ENCODE results near the gene ADCY2.

The ADCY2 gene

DNA sequence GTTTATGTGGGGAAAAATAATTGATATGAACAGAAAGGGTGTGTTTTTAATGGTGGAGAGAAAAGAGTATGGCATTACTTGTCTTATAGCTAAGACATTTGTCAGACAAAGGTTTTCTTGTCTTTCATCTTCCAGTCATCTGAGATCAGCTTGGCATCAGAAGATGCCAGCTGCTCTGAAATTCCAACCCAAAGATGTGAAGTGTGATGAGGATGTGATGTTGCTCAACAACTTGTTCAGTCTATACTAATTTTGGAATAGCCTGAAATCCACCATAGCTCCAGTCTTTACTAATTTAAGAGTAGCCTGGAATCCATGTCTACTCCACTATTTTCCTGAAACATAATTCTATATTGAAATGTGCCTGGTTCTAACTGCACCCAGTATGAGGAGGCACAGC lies 272.7 kb downstream of the ADCY2 start:
- H3K4me3 ChIP-seq (ENCODE audit: low read depth, low read length) = no peak overlapping the region
- TF ChIP-seq, protein P1, sequence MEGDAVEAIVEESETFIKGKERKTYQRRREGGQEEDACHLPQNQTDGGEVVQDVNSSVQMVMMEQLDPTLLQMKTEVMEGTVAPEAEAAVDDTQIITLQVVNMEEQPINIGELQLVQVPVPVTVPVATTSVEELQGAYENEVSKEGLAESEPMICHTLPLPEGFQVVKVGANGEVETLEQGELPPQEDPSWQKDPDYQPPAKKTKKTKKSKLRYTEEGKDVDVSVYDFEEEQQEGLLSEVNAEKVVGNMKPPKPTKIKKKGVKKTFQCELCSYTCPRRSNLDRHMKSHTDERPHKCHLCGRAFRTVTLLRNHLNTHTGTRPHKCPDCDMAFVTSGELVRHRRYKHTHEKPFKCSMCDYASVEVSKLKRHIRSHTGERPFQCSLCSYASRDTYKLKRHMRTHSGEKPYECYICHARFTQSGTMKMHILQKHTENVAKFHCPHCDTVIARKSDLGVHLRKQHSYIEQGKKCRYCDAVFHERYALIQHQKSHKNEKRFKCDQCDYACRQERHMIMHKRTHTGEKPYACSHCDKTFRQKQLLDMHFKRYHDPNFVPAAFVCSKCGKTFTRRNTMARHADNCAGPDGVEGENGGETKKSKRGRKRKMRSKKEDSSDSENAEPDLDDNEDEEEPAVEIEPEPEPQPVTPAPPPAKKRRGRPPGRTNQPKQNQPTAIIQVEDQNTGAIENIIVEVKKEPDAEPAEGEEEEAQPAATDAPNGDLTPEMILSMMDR (IDR thresholded peaks at IDR 0.05; ENCODE audit: low read depth, low read length, missing control alignments) = no peak
- no peak for DNase-seq (ENCODE audit: low read depth)

DNA sequence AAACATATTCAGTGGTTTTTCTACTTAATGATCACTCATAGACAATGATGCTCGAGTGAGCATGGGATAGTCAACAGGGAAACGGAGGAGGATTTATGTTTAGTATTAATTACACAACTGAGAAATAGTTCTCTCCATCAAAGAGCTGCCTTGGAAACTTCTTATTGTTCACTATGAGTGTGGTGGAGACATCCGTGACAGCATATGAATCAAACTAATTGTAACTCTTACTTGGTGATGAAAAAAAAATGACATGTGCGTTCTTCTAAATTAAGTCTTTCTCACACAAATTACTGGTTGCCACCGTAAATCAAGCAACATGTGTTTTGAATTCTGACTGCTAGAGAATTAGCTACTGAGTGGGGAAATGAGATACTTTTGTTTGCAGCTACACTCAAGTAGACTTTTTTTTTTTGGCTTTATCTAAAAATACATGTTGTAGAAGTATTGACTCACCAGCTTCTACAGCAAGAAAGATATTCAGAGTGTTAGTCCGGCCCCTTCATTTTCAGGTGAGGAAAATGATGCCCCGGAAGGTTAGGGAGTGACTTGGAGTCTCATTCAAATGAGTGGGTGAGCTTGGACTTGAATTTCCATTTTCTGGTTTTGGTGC lies 275.5 kb downstream of the ADCY2 start:
- no peak for DNase-seq (ENCODE audit: low read depth)
- no peak overlapping the region for H3K4me3 ChIP-seq (ENCODE audit: low read depth, low read length)
- TF ChIP-seq, protein P1 (IDR thresholded peaks at IDR 0.05; ENCODE audit: low read depth, low read length, missing control alignments) = no peak

DNA sequence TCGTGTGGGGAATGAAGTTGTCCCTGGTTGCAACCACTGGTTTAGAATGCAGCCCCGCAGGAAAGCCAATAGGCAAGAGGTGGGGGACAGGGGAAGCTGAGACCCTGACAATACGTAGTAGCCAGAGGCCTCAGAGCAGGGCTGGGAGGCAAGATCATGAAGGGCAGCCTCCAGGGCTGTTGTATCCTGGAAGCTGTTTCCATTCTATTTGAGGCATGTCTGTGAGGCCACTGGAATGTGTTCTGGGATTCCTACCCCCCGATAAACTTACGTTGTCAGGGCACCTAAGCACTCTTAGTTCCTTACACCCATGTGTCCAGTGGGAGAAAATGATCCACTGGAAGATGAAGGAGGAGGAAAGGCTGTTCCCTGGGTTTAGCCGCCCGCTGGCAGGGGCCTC lies 277.7 kb downstream of the ADCY2 start:
- H3K4me3 ChIP-seq (ENCODE audit: low read depth, low read length) = no peak overlapping the region
- TF ChIP-seq, protein P1 (IDR thresholded peaks at IDR 0.05; ENCODE audit: low read depth, low read length, missing control alignments) = no peak
- no peak for DNase-seq (ENCODE audit: low read depth)

DNA sequence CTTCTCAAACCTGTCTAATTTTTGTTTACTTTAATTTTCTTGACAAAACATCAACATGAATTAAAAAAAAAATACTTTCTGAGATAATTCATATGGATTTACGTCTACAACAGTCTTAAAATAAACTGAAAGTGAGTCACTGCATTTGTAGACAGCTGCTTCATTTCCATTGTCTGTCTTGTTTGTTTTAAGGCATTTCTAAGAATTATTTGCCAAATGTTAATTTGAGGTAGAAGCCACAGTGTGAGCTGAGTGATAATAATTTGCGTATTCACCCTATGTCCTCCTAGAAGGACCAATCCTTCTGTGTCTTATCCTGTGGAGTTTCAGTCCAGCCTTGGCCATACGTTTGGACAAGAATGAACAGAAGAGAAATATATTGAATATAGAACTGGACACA lies 280.5 kb downstream of the ADCY2 start:
- TF ChIP-seq, protein P1 (IDR thresholded peaks at IDR 0.05; ENCODE audit: low read depth, low read length, missing control alignments) = no peak
- no peak overlapping the region for H3K4me3 ChIP-seq (ENCODE audit: low read depth, low read length)
- no peak for DNase-seq (ENCODE audit: low read depth)

DNA sequence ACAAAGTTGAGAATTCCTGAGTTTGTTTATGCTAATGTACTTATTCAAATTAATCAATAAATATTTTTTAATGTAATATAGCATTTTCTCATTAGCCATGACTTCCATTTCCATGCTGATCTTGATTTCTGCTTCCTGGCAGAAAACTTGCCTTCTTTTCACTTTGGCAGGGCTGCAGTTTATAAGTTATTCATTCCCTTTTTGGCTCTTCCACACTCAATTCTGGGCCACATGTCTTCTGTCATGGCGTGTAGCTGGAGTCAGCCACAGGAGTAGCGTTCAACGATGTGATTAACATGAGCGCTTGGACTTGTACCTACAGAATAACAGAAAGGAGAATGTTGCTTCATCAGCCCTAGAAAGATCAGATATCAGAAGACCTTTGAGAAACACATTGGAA lies 282.1 kb downstream of the ADCY2 start:
- TF ChIP-seq, protein P1 (IDR thresholded peaks at IDR 0.05; ENCODE audit: low read depth, low read length, missing control alignments) = no peak
- no peak for DNase-seq (ENCODE audit: low read depth)
- H3K4me3 ChIP-seq (ENCODE audit: low read depth, low read length) = no peak overlapping the region

DNA sequence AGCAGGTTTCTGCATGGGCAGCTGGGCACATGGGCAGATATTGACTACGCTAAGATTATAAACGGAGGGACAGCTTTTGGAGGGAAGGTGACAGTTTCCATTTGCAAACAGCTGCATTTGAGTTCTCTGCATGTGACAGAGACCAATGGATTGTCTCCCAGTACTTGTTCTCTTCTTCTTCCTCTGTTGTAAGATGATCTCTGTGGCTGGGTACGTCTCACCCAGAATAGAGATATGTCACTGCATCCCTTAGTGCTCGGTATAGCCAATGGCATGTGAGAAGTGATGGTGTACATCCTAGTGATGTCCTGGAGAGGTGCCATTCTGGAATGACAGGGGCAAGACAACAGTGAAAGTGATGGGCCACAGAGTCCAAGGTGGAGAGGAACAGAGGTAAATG lies 283.7 kb downstream of the ADCY2 start:
- TF ChIP-seq, protein P1 (IDR thresholded peaks at IDR 0.05; ENCODE audit: low read depth, low read length, missing control alignments) = no peak
- H3K4me3 ChIP-seq (ENCODE audit: low read depth, low read length) = no peak overlapping the region
- no peak for DNase-seq (ENCODE audit: low read depth)

DNA sequence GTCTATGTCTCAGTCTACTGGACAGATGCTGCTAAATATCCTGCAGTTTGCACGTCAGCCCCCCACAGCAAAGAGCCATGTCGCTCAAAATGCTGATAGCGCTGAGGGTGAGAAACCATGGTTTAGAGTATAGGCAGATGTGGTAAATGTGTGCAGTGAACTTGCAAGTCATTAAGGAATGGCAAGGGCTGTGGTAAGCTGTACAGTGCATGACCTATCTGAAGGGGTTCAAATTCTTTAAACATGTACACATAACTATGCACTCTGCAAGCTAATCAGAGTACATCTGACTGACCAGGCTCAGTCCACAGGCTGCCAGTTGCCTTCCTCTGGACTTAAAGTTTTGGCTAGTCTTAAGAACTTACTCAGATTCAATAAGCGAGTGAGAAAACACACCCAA lies 284.3 kb downstream of the ADCY2 start:
- DNase-seq (ENCODE audit: low read depth) = no peak
- TF ChIP-seq, protein P1 (IDR thresholded peaks at IDR 0.05; ENCODE audit: low read depth, low read length, missing control alignments) = no peak
- no peak overlapping the region for H3K4me3 ChIP-seq (ENCODE audit: low read depth, low read length)

Measured in GM12864 (cell line).